ENCODE measurements around the gene PTGR2. TPM values are rescaled to one million over a fixed set of nuclear protein-coding genes. Genes with fewer than 3 reads are reported as not detected.
"Not testable (repeated sequence)": the region's sequence is repeated elsewhere in the genome, so short reads cannot be mapped to it uniquely, and the experiment has no call there.

Gene PTGR2
- total and polyA plus RNA-seq, 2 donors (not counting 3 experiments of a cell fraction or from before 2014, with no cell fraction given): 1.1 to 5.6 TPM

GRCh38 chr14:73865534-73866113, 14.0 kb downstream of the PTGR2 start:
- FAIRE-seq: no peak
- Histone ChIP-seq H3K9me3 (replicated peaks; ENCODE audit: control insufficient read depth, insufficient read depth, low read length) (no peaks in the 10 kb centered on the region), H3K4me2 (ENCODE audit: insufficient read depth, low read length) (no peak overlapping the region), H3K79me2 (ENCODE audit: control insufficient read depth, insufficient read depth, low read length) (no peaks in the 10 kb centered on the region), H2AFZ (ENCODE audit: low read depth, low read length) (no peak overlapping the region), H3K4me1 (ENCODE audit: control insufficient read depth, extremely low read depth, insufficient read depth, low read length) (no peaks in the 10 kb centered on the region), H3K36me3 (ENCODE audit: control insufficient read depth in 2 of 2, extremely low read depth in 1 of 2, insufficient read depth in 2 of 2, low read length in 2 of 2) (no peaks in the 10 kb centered on the region), H3K4me3 (replicated peaks in 1 of 3; ENCODE audit: insufficient read depth in 1 of 3, low read depth in 1 of 3, low read length in 3 of 3) (no peak overlapping the region), H3K9ac (replicated peaks; ENCODE audit: extremely low read depth, insufficient read depth, low read length) (no peak overlapping the region), H4K20me1 (replicated peaks; ENCODE audit: control insufficient read depth, extremely low read depth, insufficient read depth, low read length) (no peaks in the 10 kb centered on the region), H3K9me1 (replicated peaks; ENCODE audit: control insufficient read depth, extremely low read depth, insufficient read depth, low read length) (no peaks in the 10 kb centered on the region), H3K27me3 (ENCODE audit: control insufficient read depth in 2 of 2, insufficient read depth in 2 of 2, low read length in 2 of 2) (no peaks in the 10 kb centered on the region), H3K27ac (ENCODE audit: insufficient read depth, low read depth, low read length) (no peak overlapping the region)
- intact Hi-C loops (cut with micrococcal nuclease): loop anchor here (5.0 to 10.0 kb wide), 2 partner anchors 138 to 361 kb away; no protein-coding TSS in a partner anchor
- no TSS peak for BruUV-seq (replicated peaks)
- CTCF ChIA-PET: interaction anchor here (1.2 to 1.4 kb wide), 3 partner anchors 15 to 142 kb away, joined by 3 to 4 read pairs (median 3); no protein-coding TSS in a partner anchor
- POLR2A ChIA-PET: no interaction called here
- no peak for DNase-seq (ENCODE audit: low read depth, low spot score)
- TF ChIP-seq CTCF (IDR thresholded peaks at IDR 0.05; ENCODE audit: extremely low read depth in 1 of 2, insufficient read depth in 1 of 2, low read depth in 1 of 2, low read length in 2 of 2): no peak
- no peak for TF ChIP-seq EZH2 (IDR thresholded peaks at IDR 0.05; ENCODE audit: borderline replicate concordance, low read depth, low read length, severe bottlenecking)
- no peak for TF ChIP-seq POLR2A (IDR thresholded peaks at IDR 0.05; ENCODE audit: low read depth, low read length)
- TF ChIP-seq MAX (IDR thresholded peaks at IDR 0.05; ENCODE audit: insufficient read depth, insufficient read length): no peak
- no peak for TF ChIP-seq FOS (IDR thresholded peaks at IDR 0.05; ENCODE audit: borderline replicate concordance, insufficient read depth, low read length)
- TF ChIP-seq JUN (IDR thresholded peaks at IDR 0.05; ENCODE audit: borderline replicate concordance, insufficient read depth, insufficient read length, low read depth): no peak
- TF ChIP-seq MYC (IDR thresholded peaks at IDR 0.05; ENCODE audit: low read depth, low read length): no peak
- dilution Hi-C loops (cut with MboI; ENCODE audit: extremely low pct_ligation_motif_present, low sequenced_read_pairs): no loop called here

GRCh38 chr14:73869754-73870153, 18.1 kb downstream of the PTGR2 start:
- POLR2A ChIA-PET, FAIRE-seq: not testable (repeated sequence)

More at GRCh38 chr14:73869754-73870153, 18.1 kb downstream of the PTGR2 start:
- dilution Hi-C loops (cut with MboI; ENCODE audit: extremely low pct_ligation_motif_present, low sequenced_read_pairs); H3K4me3 ChIP-seq (replicated peaks in 1 of 3; ENCODE audit: insufficient read depth in 1 of 3, low read depth in 1 of 3, low read length in 3 of 3); BruUV-seq (replicated peaks); H3K27me3 ChIP-seq (ENCODE audit: control insufficient read depth in 2 of 2, insufficient read depth in 2 of 2, low read length in 2 of 2); H3K9me1 ChIP-seq (replicated peaks; ENCODE audit: control insufficient read depth, extremely low read depth, insufficient read depth, low read length); DNase-seq (ENCODE audit: low read depth, low spot score); H3K4me2 ChIP-seq (ENCODE audit: insufficient read depth, low read length); H4K20me1 ChIP-seq (replicated peaks; ENCODE audit: control insufficient read depth, extremely low read depth, insufficient read depth, low read length); H3K9me3 ChIP-seq (replicated peaks; ENCODE audit: control insufficient read depth, insufficient read depth, low read length); H3K4me1 ChIP-seq (ENCODE audit: control insufficient read depth, extremely low read depth, insufficient read depth, low read length); H3K27ac ChIP-seq (ENCODE audit: insufficient read depth, low read depth, low read length); H2AFZ ChIP-seq (ENCODE audit: low read depth, low read length); H3K9ac ChIP-seq (replicated peaks; ENCODE audit: extremely low read depth, insufficient read depth, low read length); H3K36me3 ChIP-seq (ENCODE audit: control insufficient read depth in 2 of 2, extremely low read depth in 1 of 2, insufficient read depth in 2 of 2, low read length in 2 of 2); H3K79me2 ChIP-seq (ENCODE audit: control insufficient read depth, insufficient read depth, low read length): not testable (repeated sequence)
- CTCF ChIA-PET: interaction anchor here (1.1 to 1.6 kb wide), 2 partner anchors 141 to 237 kb away, joined by 3 to 8 read pairs; no protein-coding TSS in a partner anchor
- intact Hi-C loops (cut with micrococcal nuclease): loop anchor here (2.0 to 10.0 kb wide), 3 partner anchors 142 to 365 kb away; no protein-coding TSS in a partner anchor

All from endothelial cell of umbilical vein (primary cell).